Neural progenitor cell (in vitro differentiated cells): Measurements from ENCODE around the gene ROBO2.

Experiments used
- EZH2 ChIP-seq: fragments of 200-600 bp; sonication (generic); IDR thresholded peaks from 2 replicates; pipeline ENCODE4 v1.6.1; 2017; ENCODE audit warnings: antibody characterized with exemption, mild to moderate bottlenecking, moderate library complexity
- TF ChIP-seq, protein P1 (sequence below): fragments of 200-600 bp; sonication (generic); IDR thresholded peaks from 2 replicates; pipeline ENCODE4 v1.5.1; 2017; ENCODE audit warnings: antibody characterized with exemption, mild to moderate bottlenecking

DNA sequence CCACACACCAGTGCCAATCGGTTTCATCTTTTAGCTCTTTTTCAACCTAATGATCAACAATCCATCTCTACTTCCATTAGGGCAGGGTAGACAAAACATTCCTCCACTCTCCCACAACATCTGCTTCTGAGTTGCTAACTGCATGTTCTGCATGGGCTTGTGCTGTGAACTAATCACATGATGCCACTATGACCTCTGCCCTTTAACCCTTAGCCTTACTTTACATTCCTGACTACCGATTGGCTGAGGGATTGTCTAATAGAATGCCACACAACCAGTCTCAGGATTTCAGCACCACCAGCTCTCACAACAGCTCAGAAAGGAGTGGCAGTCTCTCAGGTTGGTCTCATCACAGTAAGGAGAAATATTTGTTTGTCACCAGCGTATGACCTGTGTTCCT is 562.8 kb downstream of the ROBO2 start:
- TF ChIP-seq, protein P1, sequence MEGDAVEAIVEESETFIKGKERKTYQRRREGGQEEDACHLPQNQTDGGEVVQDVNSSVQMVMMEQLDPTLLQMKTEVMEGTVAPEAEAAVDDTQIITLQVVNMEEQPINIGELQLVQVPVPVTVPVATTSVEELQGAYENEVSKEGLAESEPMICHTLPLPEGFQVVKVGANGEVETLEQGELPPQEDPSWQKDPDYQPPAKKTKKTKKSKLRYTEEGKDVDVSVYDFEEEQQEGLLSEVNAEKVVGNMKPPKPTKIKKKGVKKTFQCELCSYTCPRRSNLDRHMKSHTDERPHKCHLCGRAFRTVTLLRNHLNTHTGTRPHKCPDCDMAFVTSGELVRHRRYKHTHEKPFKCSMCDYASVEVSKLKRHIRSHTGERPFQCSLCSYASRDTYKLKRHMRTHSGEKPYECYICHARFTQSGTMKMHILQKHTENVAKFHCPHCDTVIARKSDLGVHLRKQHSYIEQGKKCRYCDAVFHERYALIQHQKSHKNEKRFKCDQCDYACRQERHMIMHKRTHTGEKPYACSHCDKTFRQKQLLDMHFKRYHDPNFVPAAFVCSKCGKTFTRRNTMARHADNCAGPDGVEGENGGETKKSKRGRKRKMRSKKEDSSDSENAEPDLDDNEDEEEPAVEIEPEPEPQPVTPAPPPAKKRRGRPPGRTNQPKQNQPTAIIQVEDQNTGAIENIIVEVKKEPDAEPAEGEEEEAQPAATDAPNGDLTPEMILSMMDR, result no peak
- no peak for TF ChIP-seq EZH2
